Endodermal cell (in vitro differentiated cells): Measurements from ENCODE around the gene RAB1A. TPM values are rescaled to one million over a fixed set of nuclear protein-coding genes. Genes with fewer than 3 reads are reported as not detected.

ENCODE experiments used
- DNase-seq: peaks from one replicate; pipeline ENCODE4 v3.0.0-alpha.2; 2017
- H3K27ac ChIP-seq: 2 replicates; pipeline ENCODE4 v1.5.1; 2013; ENCODE audit warnings: mild to moderate bottlenecking, low read depth, low read length, moderate library complexity
- H3K27me3 ChIP-seq: 2 replicates; pipeline ENCODE4 v1.6.1; 2013; ENCODE audit warnings: mild to moderate bottlenecking, low read length, moderate library complexity; ENCODE audit not compliant: insufficient read depth, control insufficient read depth, poor library complexity, severe bottlenecking
- H3K36me3 ChIP-seq: 2 replicates; pipeline ENCODE4 v1.7.0; 2013; ENCODE audit warnings: mild to moderate bottlenecking, low read length, moderate library complexity; ENCODE audit not compliant: control insufficient read depth, insufficient read depth
- H3K4me1 ChIP-seq: one replicate; pipeline ENCODE4 v1.7.0; 2013; ENCODE audit warnings: low read length; ENCODE audit not compliant: control insufficient read depth, insufficient read depth
- H3K4me3 ChIP-seq: 2 replicates; pipeline ENCODE4 v1.5.1; 2013; ENCODE audit warnings: mild to moderate bottlenecking, low read length, moderate library complexity
- H3K9ac ChIP-seq: 2 replicates; pipeline ENCODE4 v1.6.1; 2013; ENCODE audit warnings: mild to moderate bottlenecking, low read length, moderate library complexity; ENCODE audit not compliant: poor library complexity, severe bottlenecking; ENCODE audit errors: extremely low read depth
- H3K9me3 ChIP-seq: 2 replicates; pipeline ENCODE4 v1.6.1; 2013; ENCODE audit warnings: mild to moderate bottlenecking, low read length, moderate library complexity; ENCODE audit not compliant: control insufficient read depth
- H3K27ac Mint-ChIP-seq: 2 replicates; pipeline ENCODE4 v1.8.0; 2020; ENCODE audit warnings: mixed read lengths
- H3K27me3 Mint-ChIP-seq: 2 replicates; pipeline ENCODE4 v1.8.0; 2021; ENCODE audit warnings: mild to moderate bottlenecking, mixed read lengths; ENCODE audit not compliant: insufficient read depth
- H3K36me3 Mint-ChIP-seq: 2 replicates; pipeline ENCODE4 v1.8.0; 2020; ENCODE audit warnings: low read depth, mixed read lengths
- H3K4me1 Mint-ChIP-seq: 2 replicates; pipeline ENCODE4 v1.8.0; 2020; ENCODE audit warnings: mixed read lengths
- H3K4me3 Mint-ChIP-seq: 2 replicates; pipeline ENCODE4 v1.8.0; 2020; ENCODE audit warnings: mild to moderate bottlenecking, moderate library complexity, mixed read lengths
- H3K9me3 Mint-ChIP-seq: 2 replicates; pipeline ENCODE4 v1.8.0; 2020; ENCODE audit warnings: mild to moderate bottlenecking, mixed read lengths
- WGBS, 2 experiments: methylation state at CpG; one replicate each; pipeline versions ENCODE4 v1.1.5 to v1.1.7; 2013; ENCODE audit warnings: missing lambda C conversion rate in 2 of 2, mixed read lengths in 1 of 2; ENCODE audit not compliant: insufficient coverage in 1 of 2, insufficient read length in 1 of 2; 5-methylcytosine and 5-hydroxymethylcytosine counted together
- total RNA-seq, 2 donors: library from RNA; stranded (reverse); fragmentation: NEBNext Ultra II Directional in 1 of 2; extraction: Animal tissue kit (Norgen Biotek cat#: 25700) in 1 of 2; gene quantifications; 2 replicates in 1 of 2; 3 replicates in 1 of 2; pipeline ENCODE4 v1.2.1, GENCODE V29; 2021
- TF ChIP-seq, protein P1 (sequence below): fragments of 200-600 bp; sonication (generic); conservative IDR thresholded peaks from 2 replicates; pipeline ENCODE4 v1.5.0; 2021; ENCODE audit warnings: antibody characterized with exemption, mild to moderate bottlenecking

The RAB1A gene
- total RNA-seq, 2 donors from 2014 or later = 122 to 125 TPM

DNA sequence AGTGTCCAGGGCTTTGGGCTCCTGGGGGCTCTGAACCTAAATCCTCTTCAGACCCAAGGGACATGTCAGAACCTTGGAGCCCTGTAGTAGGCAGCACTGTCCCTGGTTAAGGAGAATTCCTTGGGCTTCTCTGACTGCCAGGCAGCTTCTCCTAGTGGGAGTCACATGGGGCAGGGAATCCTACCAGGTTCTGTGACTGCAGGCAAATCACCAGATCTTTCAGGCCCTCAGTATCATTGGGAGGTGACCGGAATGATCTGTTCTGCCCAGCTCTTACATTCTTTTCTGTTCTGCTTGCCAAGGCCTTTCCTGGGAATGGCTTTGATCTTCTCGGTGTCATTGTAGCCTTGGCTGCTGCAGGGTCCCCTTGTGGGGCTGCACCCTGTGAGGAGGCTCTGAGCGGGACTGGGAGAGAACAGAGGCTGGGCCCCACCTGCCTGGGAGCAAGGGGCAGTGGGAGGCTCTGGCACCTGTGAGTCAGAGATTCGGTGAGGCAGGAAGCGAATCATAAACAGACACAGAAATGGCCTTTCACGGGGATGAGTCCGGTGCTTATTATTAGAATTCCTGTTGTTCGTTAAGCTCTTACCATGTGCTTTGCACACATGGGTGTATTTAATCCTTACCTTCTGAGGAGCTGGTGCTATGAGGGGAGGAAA is 59.6 kb downstream of the RAB1A start:
- no peaks in the 10 kb centered on the region for H3K4me1 Mint-ChIP-seq
- H3K27me3 Mint-ChIP-seq = no peaks in the 10 kb centered on the region
- TF ChIP-seq, protein P1, sequence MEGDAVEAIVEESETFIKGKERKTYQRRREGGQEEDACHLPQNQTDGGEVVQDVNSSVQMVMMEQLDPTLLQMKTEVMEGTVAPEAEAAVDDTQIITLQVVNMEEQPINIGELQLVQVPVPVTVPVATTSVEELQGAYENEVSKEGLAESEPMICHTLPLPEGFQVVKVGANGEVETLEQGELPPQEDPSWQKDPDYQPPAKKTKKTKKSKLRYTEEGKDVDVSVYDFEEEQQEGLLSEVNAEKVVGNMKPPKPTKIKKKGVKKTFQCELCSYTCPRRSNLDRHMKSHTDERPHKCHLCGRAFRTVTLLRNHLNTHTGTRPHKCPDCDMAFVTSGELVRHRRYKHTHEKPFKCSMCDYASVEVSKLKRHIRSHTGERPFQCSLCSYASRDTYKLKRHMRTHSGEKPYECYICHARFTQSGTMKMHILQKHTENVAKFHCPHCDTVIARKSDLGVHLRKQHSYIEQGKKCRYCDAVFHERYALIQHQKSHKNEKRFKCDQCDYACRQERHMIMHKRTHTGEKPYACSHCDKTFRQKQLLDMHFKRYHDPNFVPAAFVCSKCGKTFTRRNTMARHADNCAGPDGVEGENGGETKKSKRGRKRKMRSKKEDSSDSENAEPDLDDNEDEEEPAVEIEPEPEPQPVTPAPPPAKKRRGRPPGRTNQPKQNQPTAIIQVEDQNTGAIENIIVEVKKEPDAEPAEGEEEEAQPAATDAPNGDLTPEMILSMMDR = peak; percentile 49
- peaks cover 37% of the 10 kb centered on the region for H3K36me3 Mint-ChIP-seq
- peaks cover 50% of the 10 kb centered on the region for H3K36me3 ChIP-seq
- WGBS, 2 experiments = 91 to 94% methylated on average over 7 to 8 of the region's 8 CpGs
- H3K27ac Mint-ChIP-seq = peak overlapping the region; percentile 5
- H3K9me3 Mint-ChIP-seq = no peaks in the 10 kb centered on the region
- H3K27me3 ChIP-seq = no peaks in the 10 kb centered on the region
- no peak for DNase-seq
- H3K4me1 ChIP-seq = no peaks in the 10 kb centered on the region
- no peak overlapping the region for H3K27ac ChIP-seq
- no peaks in the 10 kb centered on the region for H3K9me3 ChIP-seq
- H3K4me3 ChIP-seq = no peak overlapping the region
- H3K4me3 Mint-ChIP-seq = no peak overlapping the region
- no peak overlapping the region for H3K9ac ChIP-seq

DNA sequence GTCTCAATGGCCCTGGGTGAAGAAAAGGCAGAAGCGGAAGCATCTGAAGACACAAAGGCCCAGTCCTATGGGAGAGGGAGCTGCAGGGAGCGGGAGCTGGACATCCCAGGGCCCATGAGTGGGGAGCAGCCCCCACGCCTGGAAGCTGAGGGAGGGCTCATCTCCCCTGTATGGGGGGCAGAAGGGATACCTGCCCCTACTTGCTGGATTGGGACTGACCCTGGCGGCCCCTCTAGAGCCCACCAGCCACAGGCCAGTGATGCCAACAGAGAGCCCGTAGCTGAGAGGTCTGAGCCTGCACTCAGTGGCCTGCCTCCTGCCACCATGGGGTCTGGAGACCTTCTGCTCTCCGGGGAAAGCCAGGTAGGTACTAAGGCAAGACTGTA is 60.5 kb downstream of the RAB1A start:
- 94 to 100% methylated on average over 4 to 6 of the region's 6 CpGs for WGBS, 2 experiments
- no peak overlapping the region for H3K4me3 ChIP-seq
- no peak overlapping the region for H3K27ac Mint-ChIP-seq
- H3K4me1 ChIP-seq = no peaks in the 10 kb centered on the region
- H3K9ac ChIP-seq = no peak overlapping the region
- H3K9me3 ChIP-seq = no peaks in the 10 kb centered on the region
- no peaks in the 10 kb centered on the region for H3K9me3 Mint-ChIP-seq
- no peaks in the 10 kb centered on the region for H3K4me1 Mint-ChIP-seq
- H3K27me3 ChIP-seq = no peaks in the 10 kb centered on the region
- TF ChIP-seq, protein P1 = no peak
- peaks cover 37% of the 10 kb centered on the region for H3K36me3 Mint-ChIP-seq
- H3K27ac ChIP-seq = no peak overlapping the region
- no peak overlapping the region for H3K4me3 Mint-ChIP-seq
- H3K36me3 ChIP-seq = peaks cover 42% of the 10 kb centered on the region
- H3K27me3 Mint-ChIP-seq = no peaks in the 10 kb centered on the region
- no peak for DNase-seq

DNA sequence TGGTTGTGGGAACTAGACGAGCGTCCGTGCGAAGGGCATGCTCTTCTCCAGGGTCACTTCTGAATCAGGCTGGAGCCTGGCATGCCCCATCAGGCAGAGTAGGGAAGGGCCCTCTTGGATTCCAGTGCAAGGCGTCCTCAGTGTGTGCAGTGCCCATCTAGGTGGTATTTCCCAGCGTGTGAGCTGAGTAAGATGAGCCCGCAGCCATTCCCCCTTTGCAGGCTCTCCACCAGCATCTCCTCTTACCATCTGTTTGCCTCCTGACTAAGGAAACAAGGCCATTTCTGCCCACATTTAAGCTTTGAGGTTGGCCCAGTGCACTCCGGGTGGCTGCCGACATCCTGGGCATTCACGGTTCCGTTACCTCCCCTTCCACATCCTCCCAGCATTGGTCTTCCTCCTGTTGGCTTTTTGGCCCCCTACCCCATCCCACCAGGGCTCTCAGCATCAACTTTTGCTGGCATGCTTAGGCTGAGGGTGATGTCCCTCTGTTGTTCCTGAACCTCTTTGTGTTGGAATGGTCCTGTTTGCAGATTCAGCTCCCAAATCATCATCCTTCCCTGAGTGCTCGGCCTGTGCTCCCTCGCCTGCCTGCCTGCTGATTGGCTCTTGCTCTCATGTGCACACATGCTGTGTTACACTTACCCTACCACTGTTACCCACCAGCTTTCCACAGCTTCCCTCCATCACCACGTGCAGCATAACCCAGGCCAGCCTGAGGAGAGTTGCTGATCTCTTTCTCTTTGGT is 61.9 kb downstream of the RAB1A start:
- 93 to 98% methylated on average over 10 to 14 of the region's 14 CpGs for WGBS, 2 experiments
- Histone ChIP-seq H3K4me3 (no peak overlapping the region), H3K27me3 (no peaks in the 10 kb centered on the region), H3K27ac (no peak overlapping the region), H3K9ac (no peak overlapping the region), H3K36me3 (peaks cover 27% of the 10 kb centered on the region), H3K4me1 (no peaks in the 10 kb centered on the region), H3K9me3 (no peaks in the 10 kb centered on the region)
- no peaks in the 10 kb centered on the region for H3K27me3 Mint-ChIP-seq
- DNase-seq = no peak
- peak overlapping the region; percentile 6 for H3K27ac Mint-ChIP-seq
- no peaks in the 10 kb centered on the region for H3K9me3 Mint-ChIP-seq
- H3K4me1 Mint-ChIP-seq = no peaks in the 10 kb centered on the region
- peaks cover 26% of the 10 kb centered on the region for H3K36me3 Mint-ChIP-seq
- TF ChIP-seq, protein P1 = peak; percentile 12
- H3K4me3 Mint-ChIP-seq = no peak overlapping the region
